GM18519 (cell line): Measurements from ENCODE around the gene ABCG5.

Source experiments
- ATAC-seq: cut with Tn5 transposase; IDR thresholded peaks from one replicate; pipeline ENCODE4 v1.9.1; 2021; ENCODE audit warnings: mild to moderate bottlenecking, moderate library complexity; ENCODE audit not compliant: unreplicated experiment, low FRiP score

The ABCG5 gene

DNA sequence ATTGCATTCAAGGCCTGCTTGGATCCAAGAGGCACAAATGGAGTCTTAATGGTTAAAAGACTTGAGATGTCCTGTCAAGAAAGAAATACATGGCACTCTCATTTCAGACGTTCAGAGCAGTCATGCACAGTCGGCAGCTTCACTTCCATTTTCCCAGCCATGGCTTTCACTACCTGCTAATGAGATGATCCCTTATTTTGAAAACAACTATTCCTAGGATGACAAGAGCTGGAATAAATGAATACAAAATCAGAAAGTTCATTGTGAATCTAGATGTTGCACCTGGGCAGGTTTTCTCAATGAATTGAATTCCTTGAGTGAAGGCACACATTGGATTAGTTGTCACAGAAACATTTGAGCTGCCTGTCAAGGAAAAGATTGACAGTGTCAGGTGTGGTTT, 25.7 kb downstream of the ABCG5 start:
- no peak for ATAC-seq

DNA sequence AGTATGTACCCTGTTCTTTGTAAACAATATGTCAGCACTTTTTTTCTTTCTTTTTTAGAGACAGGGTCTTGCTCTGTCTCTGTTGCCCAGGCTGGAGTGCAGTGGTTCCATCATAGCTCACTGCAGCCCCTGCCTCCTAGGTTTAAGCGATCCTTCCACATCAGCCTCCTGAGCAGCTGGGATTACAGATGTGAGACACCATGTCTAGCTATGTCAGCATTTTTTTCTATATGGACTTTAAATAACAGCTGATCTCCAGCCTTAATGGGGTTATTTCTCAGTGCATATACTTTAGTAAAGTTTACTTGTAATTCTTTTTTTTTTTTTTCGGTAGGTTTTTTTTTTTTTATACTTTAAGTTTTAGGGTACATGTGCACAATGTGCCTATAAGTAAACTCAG, 26.6 kb downstream of the ABCG5 start:
- no peak for ATAC-seq

DNA sequence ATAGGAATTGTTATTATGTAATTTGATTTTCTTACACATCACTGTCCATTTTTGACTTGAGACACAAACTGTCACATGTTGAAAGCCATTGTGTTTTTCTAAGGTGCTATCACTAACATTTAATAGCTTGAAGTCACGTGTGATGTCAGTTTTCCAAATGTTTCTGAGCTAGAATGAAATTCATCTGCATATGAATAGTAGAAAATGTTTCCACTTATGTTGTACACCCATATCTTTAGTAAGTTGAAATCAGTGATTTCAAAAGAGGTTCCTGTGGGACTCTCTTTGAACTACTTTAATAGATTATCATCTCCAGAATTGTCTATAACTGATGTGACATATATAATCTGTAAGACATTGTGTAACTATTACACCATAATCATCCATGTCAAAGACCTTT, 27.8 kb downstream of the ABCG5 start:
- ATAC-seq: no peak

DNA sequence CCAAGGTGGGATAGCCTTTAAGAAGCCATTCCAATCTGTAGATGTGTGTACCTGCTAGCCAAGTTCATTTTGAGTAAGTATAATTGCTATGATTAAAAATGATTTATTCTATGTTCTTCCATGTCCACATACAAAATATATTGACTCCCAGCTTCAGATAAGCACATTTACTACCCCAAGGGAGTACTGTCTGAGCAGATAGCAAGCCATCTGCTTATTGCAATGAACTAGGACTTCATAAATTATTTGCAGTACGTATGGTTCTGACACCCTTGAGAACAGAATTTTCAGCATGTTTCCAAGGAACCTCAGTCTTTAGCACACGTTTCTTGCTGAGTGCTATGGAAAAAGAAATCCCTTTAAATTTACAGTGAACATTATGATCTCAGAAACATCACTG, 28.2 kb downstream of the ABCG5 start:
- ATAC-seq: no peak

DNA sequence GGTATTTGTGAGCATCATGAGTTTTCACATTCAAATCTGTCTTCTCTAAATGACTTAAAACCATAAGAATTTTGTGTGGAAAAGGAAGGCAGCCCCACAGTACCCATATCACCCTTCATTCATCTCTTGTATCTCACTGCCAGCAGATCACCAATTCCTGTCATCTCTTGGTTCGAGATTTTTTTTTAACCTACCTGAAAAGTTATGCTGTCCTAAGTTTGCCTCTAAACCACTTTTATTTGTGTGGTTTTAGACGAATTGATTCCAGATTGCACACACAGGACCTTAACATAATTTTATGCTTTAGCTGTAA, 32.0 kb downstream of the ABCG5 start:
- ATAC-seq: no peak

DNA sequence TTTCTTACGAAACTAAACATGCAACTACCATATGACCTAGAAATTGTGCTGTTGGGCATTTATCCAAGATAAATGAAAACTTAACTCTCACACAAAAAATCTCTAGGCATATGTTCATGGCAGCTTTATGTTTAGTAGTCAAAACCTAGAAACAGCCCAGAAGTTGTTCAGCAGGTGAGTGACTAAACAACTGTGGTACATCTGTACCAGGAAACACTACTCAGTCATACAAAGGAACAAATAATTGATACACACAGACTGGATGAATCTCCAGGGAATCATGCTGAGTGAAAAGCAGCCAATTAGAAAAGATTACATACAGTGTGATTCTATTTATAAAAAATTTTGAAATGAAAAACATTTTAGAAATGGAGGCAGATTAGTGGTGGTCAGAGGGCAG, 35.5 kb downstream of the ABCG5 start:
- no peak for ATAC-seq

DNA sequence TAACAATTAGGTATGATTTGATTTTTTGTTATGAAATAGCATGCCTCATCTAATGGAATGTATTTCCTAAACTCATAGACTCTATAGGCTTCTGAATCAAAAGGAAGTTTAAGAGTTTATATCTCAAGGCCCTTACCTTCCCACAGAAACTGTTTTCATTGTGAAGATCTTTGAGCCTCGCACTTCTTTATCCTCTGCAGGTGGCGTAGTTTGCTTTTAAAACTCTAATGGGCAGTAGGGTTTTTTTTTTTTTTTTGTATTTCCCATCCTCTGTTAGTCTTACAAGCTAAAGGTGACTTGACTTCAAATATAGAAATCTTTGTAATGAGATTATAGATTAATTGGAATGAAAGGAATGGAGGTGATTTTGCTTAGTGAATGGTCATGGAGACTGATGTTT, 36.5 kb downstream of the ABCG5 start:
- ATAC-seq: no peak

DNA sequence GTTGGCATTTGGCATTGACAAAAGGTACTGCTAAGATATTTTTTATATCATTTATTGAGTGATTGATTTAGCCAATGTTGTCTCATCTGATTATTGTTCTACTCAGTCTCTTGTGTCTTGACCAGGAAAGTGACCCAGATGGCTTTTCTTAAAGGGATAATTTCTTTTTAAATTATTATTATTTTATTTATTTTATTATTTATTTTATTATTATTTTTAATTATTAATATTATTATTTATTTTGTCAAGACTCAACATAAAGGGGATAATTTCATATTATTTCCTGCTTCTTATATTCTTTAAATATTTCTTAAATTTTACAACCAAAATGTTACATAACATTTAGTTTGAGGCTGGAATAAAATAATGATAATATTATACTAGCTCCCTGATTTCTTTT, 37.7 kb downstream of the ABCG5 start:
- ATAC-seq: no peak

DNA sequence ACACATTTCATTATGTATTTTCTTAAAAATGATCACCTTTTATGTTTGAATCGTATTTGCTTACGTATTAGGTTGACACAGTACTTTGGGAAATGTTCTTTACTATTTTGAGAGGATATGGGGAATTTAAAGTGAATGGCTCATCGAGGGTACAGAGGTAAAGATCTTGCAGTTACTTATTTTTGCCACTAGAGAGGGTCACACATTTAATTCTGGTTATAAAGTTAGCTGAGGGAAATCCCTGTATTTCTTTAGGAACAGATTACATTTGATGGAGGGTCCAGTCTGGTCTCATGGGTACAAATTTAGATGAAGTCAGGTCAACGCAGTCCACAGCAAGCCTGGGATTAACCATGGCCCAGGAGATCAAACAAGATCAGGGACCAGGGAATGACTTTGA, 40.3 kb downstream of the ABCG5 start:
- no peak for ATAC-seq

DNA sequence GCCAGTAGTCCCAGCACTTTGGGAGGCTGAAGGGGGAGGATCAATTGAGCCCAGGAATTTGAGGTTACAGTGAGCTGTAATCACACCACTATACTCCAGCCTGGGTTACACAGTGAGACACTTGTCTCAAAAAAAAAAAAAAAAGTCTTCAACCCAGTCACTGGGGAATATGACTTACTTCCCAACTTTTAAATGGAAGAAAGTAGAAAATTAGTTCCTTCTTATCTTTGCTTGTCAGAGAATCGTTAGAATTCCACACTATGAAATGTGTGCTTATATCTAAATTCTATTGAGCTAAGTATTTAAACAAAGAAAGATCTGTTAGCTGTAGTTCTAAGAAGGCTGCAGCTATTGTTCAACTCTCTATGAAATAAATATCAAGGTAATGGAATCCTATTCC, 42.4 kb downstream of the ABCG5 start:
- ATAC-seq: no peak

DNA sequence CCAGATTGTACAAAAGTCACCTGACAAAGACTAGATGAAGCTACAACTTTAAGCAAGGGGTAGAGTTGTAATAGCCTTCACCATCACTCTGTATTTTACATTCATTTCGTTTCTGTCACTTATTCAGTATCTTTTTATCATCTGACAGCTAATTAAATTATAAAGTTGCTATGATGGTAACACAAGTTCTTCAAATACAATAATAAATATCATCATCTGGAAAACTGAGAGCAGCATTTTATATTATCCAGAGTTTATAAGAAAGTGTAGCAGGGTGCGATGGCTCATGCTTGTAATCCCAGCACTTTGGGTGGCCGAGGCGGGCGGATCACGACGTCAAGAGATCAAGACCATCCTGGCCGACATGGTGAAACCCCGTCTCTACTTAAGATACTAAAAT, 43.7 kb downstream of the ABCG5 start:
- no peak for ATAC-seq

DNA sequence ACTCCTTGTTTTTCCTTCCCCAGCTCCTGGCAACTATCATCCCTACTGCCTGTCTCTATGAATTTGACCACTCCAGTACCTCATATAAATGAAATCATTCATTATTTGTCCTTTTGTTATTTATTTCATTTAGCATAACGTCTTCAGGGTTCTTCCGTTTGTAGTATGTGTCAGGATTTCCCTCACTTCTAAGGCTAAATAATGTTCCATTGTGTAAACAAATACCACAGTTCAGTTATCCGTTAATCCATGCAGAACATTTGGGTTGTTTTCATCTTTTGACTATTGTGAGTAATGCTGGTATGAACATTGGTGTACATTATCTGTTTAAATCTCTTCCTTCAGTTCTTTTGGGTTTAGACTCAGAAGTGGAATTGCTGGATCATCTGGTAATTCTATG, 46.0 kb downstream of the ABCG5 start:
- ATAC-seq: no peak

DNA sequence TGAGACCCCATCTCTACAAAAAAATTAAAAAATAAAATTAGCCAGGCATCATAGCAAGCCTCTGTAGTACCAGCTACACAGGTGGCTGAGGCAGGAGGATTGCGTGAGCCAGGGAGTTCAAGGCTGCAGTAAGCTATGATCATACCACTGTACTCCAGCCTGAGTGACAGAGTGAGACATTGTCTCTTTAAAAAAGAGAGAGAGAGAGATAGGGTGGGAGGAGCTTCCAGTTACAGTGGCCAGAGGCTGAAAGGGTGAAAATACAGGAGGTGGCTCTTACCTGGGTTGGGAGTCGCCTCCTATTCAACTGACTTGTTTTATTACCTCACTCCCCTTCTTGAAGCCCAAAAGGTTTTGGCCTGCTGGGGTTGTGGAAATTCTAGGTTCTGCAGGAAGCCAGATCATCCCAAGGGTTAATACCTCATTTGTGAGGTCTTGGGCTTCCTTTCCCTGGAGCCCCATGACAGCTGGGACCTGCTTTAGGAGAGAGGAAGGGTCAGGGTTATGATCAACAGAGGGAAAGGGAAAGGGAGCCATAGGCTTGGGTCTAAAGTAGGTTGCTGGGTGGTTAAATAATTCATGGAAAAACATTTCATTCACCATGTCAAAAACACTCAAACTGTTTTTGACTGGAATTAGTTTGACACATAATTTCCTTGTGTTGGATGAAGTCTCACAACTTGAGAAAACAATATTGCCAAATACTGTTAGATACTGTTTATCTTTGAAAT, 47.4 kb downstream of the ABCG5 start:
- ATAC-seq: no peak

DNA sequence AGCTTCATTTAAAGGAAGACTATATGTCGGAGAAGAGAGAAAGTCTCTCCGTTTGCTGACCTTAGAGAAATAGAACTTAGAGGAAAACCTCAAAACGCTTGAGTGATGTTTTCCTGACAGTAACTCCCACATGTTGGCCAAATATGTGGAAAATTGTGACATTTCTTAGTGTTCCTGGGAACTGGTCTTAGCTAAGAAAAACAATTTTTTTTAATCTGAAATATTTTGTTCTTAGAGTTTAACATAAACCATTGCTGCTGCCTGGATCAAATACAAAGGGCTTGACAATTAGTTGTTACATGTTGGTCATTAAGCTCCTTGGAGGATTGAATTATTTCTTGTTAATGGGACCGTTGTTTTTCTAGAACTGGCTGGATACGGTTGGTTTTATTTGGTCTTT, 48.5 kb downstream of the ABCG5 start:
- no peak for ATAC-seq

DNA sequence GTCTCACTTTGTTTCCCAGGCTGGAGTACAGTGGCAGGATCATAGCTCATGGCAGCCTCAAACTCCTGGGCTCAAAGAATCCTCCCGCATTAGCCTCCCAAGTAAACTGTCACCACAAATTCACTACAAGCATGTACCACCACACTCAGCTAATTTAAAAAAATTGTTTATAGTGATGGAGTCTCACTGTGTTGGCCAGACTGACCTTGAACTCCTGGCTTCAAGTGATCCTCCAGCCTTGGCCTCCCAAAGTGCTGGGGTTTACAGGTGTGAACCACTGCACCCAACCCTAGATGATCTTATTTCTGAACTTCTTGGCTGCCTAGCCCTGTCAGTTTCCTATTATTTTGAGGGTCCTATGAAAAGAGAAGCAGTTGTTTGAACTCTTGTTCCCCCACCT, 50.0 kb downstream of the ABCG5 start:
- ATAC-seq: no peak

DNA sequence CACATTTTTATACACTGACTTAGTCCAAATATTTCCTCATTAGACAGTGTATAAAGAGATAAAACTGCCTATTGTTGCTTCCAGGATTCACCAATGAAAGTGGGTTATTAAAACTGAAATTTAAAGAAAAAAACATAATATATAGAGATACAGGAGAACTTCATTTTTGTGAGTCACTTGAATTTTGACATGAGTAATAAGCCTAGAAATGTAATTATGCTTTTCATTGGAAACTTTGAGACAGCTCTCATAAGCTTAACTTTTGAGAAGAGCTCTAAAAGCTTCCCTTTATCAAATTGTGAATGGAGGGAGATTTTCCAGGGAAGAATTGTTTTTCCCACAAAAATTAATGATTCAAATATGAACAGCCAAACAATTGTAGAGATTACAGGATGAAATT, 50.7 kb downstream of the ABCG5 start:
- ATAC-seq: no peak

DNA sequence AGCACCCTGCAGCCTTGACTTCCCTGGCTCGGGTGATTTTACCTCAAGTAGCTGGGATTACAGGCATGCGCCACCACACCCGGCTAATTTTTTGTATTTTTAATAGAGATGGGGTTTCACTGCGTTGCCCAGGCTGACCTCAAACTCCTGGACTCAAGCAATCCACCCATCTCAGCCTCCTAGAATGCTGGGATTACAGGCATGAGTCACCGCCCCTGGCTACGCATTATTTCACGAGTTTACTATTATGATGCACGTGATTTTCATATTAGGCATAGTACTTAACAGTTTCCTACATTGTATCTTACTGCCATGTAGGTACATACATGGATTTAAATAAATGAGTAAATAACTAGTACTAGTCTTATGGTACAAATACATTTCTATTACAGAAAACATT, 60.4 kb downstream of the ABCG5 start:
- ATAC-seq: no peak

DNA sequence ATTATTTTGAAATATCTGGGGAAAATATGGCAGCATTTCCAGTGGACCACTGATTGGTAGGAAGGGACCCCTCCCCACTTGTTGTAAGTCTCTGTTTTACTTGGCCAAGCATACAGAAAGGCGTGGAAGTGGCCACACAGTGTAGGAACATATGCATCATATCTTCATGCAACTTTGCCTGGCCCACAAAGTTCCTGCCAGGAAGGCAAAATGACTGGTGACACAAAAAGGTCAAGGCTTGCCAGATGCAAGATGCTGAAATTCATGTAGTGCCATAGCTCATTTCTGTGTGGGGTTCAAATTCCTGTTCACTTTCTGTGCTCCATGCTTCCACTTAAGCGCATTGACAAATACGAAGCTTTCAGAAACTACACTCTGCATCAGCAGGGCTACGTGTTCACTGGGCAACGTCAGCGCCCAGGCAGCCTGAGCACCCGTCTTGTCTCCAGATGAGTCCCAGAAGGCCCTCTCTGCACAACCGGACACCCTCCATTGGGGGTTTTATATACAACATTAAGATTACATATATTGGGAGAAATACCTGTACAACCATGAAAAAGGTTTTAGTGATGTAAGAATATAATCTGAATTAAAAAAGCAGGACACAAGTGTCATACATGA, 61.2 kb downstream of the ABCG5 start:
- no peak for ATAC-seq

DNA sequence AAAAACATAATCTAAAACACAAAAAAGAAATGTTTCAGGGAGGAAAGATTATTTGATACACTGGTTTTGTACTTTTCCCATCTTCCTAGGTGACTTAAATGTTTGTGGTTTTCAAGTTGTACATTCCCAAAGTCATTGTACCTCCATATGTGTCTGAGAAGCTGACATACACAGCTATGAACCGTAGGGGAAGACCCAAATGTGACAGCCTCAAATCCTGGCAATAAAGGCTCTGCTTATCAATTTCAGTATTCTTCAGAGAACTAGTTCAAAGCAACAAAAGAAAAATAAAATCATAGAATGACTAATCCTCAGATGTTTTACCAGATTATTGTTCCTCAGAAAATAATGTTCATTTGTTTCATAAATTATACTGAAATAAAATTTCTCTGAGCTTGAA, 62.3 kb downstream of the ABCG5 start:
- ATAC-seq: no peak

DNA sequence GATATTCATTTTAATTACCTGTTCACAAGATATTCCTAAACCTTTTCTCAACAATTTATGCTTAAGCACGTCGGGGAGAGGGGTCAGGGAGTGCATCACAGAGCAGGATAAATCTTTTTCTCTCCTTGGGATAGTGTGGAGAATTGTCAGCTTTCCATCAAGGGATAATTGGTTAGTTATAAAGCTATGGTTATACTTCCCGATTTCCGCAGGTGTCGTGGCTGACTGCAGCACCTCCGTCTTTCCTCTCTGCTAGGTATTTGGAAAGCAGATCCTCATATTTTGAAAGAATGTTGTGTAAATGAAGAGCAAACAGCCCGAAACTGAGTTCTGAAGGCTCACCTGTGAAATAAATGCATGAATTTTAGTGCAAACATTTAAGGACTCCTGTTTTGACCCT, 64.0 kb downstream of the ABCG5 start:
- no peak for ATAC-seq

DNA sequence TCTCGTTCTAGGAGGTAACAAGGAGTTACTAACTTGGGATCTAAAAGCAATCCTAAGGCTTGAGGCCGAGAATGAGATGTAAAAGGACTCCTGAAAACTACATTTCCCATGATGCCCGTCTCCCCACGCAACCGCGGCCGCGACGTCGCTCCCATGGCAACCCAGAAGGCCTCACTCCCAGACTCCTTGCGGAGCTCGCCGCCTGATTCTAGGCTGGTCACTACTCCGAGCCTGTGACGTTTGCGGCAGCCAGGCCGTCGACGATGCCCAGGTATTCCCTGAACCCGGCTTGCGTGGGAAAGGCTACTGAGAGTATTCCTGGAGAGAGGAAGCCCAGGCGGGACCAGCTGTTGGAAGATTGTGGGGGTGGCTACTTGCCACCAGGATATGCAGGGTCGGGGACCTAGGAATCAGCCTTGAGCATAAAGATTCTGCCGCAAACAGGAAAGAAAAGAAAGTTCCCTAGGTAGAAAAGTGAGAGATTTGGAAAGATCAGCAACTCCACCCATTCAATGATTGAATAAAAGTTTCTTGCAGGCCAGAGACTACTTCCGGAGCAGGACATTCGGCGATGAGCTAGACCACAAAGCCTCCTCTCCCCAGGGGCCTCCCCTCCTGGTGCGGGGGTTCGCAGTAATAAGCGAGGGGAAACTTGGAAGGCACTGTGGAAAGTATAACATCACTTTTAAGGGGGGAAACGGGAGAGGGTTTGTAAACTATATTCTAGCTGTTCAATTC, 64.6 kb downstream of the ABCG5 start, which contains the start of gene DYNC2LI1:
DYNC2LI1 (plus strand) TSS at position 164 of the 738 bp plus-strand sequence; CDS start at position 264, 100 bp downstream.
- ATAC-seq: peak; percentile 92

DNA sequence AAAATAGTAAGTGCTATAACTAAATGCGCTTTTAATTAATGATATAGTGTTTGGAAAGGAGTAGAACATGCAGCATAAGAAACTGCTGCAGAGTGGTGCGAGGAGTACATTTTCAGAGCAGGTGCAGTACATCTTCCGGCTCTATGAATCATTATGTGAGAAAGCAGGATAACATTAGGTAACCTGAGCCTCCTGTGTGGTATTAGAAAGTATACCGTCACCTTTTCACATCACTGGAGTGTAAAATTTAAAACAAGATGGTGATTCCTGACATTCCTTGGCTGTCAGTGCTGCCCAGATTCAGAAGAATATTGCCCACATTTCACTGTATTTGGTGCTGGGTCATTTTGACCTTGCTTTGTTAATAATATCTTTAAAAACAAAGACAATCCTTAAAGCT, 72.6 kb downstream of the ABCG5 start:
- no peak for ATAC-seq
